ENCODE measurements around the gene TAMALIN. TPM values are rescaled to one million over a fixed set of nuclear protein-coding genes. Genes with fewer than 3 reads are reported as not detected.

TAMALIN gene
- total and polyA plus RNA-seq, 2 experiments from 2014 or later: 8.0 to 9.9 TPM

GRCh38 chr12:52055731-52056711 is 49.3 kb downstream of the TAMALIN start:
- Histone ChIP-seq H3K9me2 (replicated peaks; ENCODE audit: insufficient read depth) (no peaks in the 10 kb centered on the region), H3K27me3 (no peaks in the 10 kb centered on the region), H3K36me3 (replicated peaks; ENCODE audit: insufficient read depth, low read depth) (no peaks in the 10 kb centered on the region), H3K27ac (no peak overlapping the region), H3K4me1 (ENCODE audit: insufficient read depth) (no peaks in the 10 kb centered on the region), H2AFZ (no peak overlapping the region), H3K4me3 (no peak overlapping the region), H3K9me3 (ENCODE audit: low read depth) (no peaks in the 10 kb centered on the region), H4K20me1 (ENCODE audit: insufficient read depth, poor library complexity, severe bottlenecking) (peaks cover 7% of the 10 kb centered on the region), H3K79me2 (no peaks in the 10 kb centered on the region), H3K4me2 (no peak overlapping the region)
- peak; percentile 19 for DNase-seq (ENCODE audit: low spot score)
- 94% methylated on average over 23 of the region's 27 CpGs for WGBS (ENCODE audit: low lambda C conversion rate, missing lambda C conversion rate)
- TF ChIP-seq EZH2 (IDR thresholded peaks at IDR 0.05; ENCODE audit: borderline replicate concordance) (no peak), EZH2phosphoT487 (IDR thresholded peaks at IDR 0.05; ENCODE audit: low read depth, severe bottlenecking, unreplicated experiment) (no peak), CTCF (IDR thresholded peaks at IDR 0.05; ENCODE audit: poor library complexity) (no peak)

GRCh38 chr12:52056801-52057637 is 50.3 kb downstream of the TAMALIN start:
- WGBS (ENCODE audit: low lambda C conversion rate, missing lambda C conversion rate): 92% methylated on average over 23 of the region's 23 CpGs
- Histone ChIP-seq H3K4me2 (no peak overlapping the region), H3K79me2 (no peaks in the 10 kb centered on the region), H3K4me1 (ENCODE audit: insufficient read depth) (no peaks in the 10 kb centered on the region), H2AFZ (no peak overlapping the region), H3K9me2 (replicated peaks; ENCODE audit: insufficient read depth) (no peaks in the 10 kb centered on the region), H3K36me3 (replicated peaks; ENCODE audit: insufficient read depth, low read depth) (no peaks in the 10 kb centered on the region), H3K27me3 (no peaks in the 10 kb centered on the region), H4K20me1 (ENCODE audit: insufficient read depth, poor library complexity, severe bottlenecking) (peaks cover 7% of the 10 kb centered on the region), H3K4me3 (no peak overlapping the region), H3K27ac (no peak overlapping the region), H3K9me3 (ENCODE audit: low read depth) (no peaks in the 10 kb centered on the region)
- DNase-seq (ENCODE audit: low spot score): peak; percentile 20
- TF ChIP-seq EZH2 (IDR thresholded peaks at IDR 0.05; ENCODE audit: borderline replicate concordance) (no peak), CTCF (IDR thresholded peaks at IDR 0.05; ENCODE audit: poor library complexity) (no peak), EZH2phosphoT487 (IDR thresholded peaks at IDR 0.05; ENCODE audit: low read depth, severe bottlenecking, unreplicated experiment) (no peak)

GRCh38 chr12:52057638-52058576 is 51.2 kb downstream of the TAMALIN start:
- no peaks in the 10 kb centered on the region for H3K36me3 ChIP-seq (replicated peaks; ENCODE audit: insufficient read depth, low read depth)
- no peak overlapping the region for H2AFZ ChIP-seq
- H3K4me3 ChIP-seq: no peak overlapping the region
- peaks cover 7% of the 10 kb centered on the region for H4K20me1 ChIP-seq (ENCODE audit: insufficient read depth, poor library complexity, severe bottlenecking)
- no peaks in the 10 kb centered on the region for H3K27me3 ChIP-seq
- no peak overlapping the region for H3K27ac ChIP-seq
- DNase-seq (ENCODE audit: low spot score): no peak
- no peak for TF ChIP-seq CTCF (IDR thresholded peaks at IDR 0.05; ENCODE audit: poor library complexity)
- TF ChIP-seq EZH2 (IDR thresholded peaks at IDR 0.05; ENCODE audit: borderline replicate concordance): no peak
- TF ChIP-seq EZH2phosphoT487 (IDR thresholded peaks at IDR 0.05; ENCODE audit: low read depth, severe bottlenecking, unreplicated experiment): no peak
- H3K79me2 ChIP-seq: no peaks in the 10 kb centered on the region
- whole genome bisulfite sequencing (ENCODE audit: low lambda C conversion rate, missing lambda C conversion rate): 91% methylated on average over 14 of the region's 14 CpGs
- H3K4me1 ChIP-seq (ENCODE audit: insufficient read depth): no peaks in the 10 kb centered on the region
- H3K9me3 ChIP-seq (ENCODE audit: low read depth): no peaks in the 10 kb centered on the region
- H3K9me2 ChIP-seq (replicated peaks; ENCODE audit: insufficient read depth): no peaks in the 10 kb centered on the region
- no peak overlapping the region for H3K4me2 ChIP-seq
